SK-N-MC (cell line): ENCODE measurements around the gene GRPEL1.
"Not testable (repeated sequence)": the region's sequence is repeated elsewhere in the genome, so short reads cannot be mapped to it uniquely, and the experiment has no call there.

Experiments
- DNase-seq: peaks from one replicate; pipeline ENCODE4 v3.0.0-alpha.2; 2011; ENCODE audit warnings: low read depth, low spot score
- H3K27ac ChIP-seq: fragments of 200-600 bp; sonication (generic); 2 replicates; pipeline ENCODE4 v1.5.1; 2016; ENCODE audit warnings: mixed run types
- H3K36me3 ChIP-seq: fragments of 200-600 bp; sonication (generic); 2 replicates; pipeline ENCODE4 v1.6.1; 2017; ENCODE audit warnings: antibody characterized with exemption, low read length, mixed read lengths; ENCODE audit not compliant: insufficient read depth
- H3K4me3 ChIP-seq: fragments of 200-600 bp; sonication (generic); 2 replicates; pipeline ENCODE4 v1.5.1; 2016
- H3K9ac ChIP-seq: fragments of 200-600 bp; sonication (generic); 2 replicates; pipeline ENCODE4 v1.8.0; 2017; ENCODE audit warnings: mixed run types, mixed read lengths; ENCODE audit not compliant: insufficient read length
- H3K9me3 ChIP-seq: fragments of 200-600 bp; sonication (generic); 2 replicates; pipeline ENCODE4 v1.6.1; 2017; ENCODE audit warnings: low read depth, mild to moderate bottlenecking, antibody characterized with exemption, low read length, moderate library complexity, mixed read lengths
- EZH2 ChIP-seq: fragments of 200-600 bp; sonication (generic); IDR thresholded peaks from one replicate; pipeline ENCODE4 v1.6.1; 2017; ENCODE audit warnings: antibody characterized with exemption
- FOXP2 ChIP-seq: optimal IDR thresholded peaks from 2 replicates; pipeline ENCODE3; 2011; ENCODE audit warnings: mild to moderate bottlenecking, moderate library complexity; ENCODE audit not compliant: insufficient read depth; ENCODE audit errors: extremely low read length, control extremely low read depth
- POLR2AphosphoS5 ChIP-seq: IDR thresholded peaks from 2 replicates; pipeline ENCODE4 v1.6.1; 2012; ENCODE audit warnings: mild to moderate bottlenecking, low read depth, low read length, borderline replicate concordance

Gene GRPEL1

DNA sequence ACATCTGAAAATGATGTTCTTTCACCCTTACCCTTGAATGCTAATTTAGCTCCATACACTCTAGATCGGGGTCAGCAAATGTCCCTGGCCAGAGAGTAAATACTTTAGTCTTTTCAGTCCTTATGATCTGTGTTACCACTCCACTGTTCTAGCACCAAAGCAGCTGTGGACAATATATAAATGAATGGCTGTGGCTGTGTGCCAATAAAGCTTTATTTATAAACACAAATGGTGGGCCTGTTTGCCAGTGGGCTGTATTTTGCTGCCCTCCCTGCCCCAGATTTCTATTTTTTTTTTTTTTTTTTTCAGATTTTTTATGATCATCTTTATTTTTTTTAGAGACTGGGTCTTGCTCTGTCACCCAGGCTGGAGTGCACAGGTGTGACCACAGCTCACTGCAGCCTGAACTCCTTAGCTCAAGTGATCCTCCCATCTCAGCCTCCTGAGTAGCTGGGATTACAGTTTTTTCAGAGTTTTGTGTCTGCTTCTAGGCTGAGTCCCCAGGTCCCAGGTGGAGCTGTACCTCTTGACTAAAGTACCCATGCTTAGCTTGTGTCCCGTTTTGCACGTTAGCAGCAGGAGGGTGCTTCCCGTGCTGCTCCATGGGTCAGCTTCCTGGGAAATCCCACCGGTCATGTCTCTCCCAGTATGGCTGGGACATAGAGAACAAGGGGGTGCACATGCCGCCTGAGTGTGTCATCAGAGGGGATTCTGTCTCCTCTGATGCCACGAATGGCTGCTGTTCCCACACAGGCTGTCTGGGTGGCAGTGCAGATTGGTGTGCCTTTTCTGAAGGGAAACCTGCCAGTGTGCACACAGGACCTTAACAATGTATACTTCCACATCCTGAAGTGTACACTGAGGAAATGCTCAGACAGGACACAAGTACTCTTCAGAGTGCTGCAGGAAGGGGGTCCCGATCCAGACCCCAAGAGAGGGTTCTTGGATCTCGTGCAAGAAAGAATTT lies 16.0 kb upstream of the GRPEL1 start:
- H3K9me3 ChIP-seq = no peaks in the 10 kb centered on the region
- H3K36me3 ChIP-seq = no peaks in the 10 kb centered on the region
- TF ChIP-seq EZH2 = no peak
- no peak for TF ChIP-seq POLR2AphosphoS5
- no peak for TF ChIP-seq FOXP2
- no peak overlapping the region for H3K27ac ChIP-seq
- H3K9ac ChIP-seq = no peak overlapping the region
- DNase-seq = no peak
- no peak overlapping the region for H3K4me3 ChIP-seq

DNA sequence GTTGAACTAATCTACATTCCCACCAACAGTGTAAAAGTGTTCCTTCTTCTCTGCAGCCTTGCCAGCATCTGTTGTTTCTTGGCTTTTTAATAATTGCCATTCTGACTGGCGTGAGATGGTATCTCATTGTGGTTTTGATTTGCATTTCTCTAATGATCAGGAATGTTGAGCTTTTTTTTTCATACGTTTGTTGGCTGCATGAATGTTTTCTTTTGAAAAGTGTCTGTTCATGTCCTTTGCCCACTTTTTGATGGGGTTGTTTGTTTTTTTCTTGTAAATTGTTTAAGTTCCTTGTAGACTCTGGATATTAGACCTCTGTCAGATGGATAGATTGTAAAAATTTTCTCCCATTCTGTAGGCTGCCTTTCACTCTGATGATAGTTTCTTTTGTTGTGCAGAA lies 12.0 kb upstream of the GRPEL1 start:
- H3K27ac ChIP-seq, DNase-seq, H3K9me3 ChIP-seq, H3K9ac ChIP-seq, H3K4me3 ChIP-seq, H3K36me3 ChIP-seq: not testable (repeated sequence)

DNA sequence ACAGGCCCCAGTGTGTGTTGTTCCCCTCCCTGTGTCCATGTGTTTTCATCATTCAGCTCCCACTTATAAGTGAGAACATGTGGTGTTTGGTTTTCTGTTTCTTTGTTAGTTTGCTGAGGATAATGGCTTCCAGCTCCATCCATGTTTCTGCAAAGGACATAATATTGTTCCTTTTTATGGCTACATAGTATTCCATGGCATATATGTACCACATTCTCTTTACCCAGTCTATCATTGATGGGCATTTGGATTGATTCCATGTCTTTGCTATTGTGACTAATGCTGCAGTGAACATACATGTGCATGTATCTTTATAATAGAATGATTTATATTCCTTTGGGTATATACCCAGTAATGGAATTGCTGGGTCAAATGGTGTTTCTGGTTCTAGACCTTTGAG lies 11.6 kb upstream of the GRPEL1 start:
- not testable (repeated sequence) for H3K9me3 ChIP-seq, H3K9ac ChIP-seq, DNase-seq, H3K36me3 ChIP-seq, H3K27ac ChIP-seq, H3K4me3 ChIP-seq

DNA sequence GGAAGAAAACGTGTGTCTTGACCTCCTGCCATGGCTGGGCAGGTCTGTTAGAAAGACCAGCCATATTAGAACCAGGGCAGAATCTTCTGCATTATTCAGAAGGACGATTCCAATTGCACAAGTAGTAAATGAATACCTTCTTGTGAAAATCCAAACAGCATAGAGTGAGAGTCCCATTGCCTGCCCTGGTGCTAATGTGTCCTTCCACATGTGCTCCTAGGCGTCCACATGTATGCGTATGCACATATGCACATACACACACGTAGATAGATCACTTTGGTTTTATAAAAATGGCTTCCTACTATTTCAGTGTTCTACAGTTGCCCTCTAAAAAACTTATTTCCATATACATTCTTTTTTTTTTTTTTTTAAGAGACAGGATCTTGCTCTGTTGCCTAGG lies 10.2 kb upstream of the GRPEL1 start:
- DNase-seq = no peak
- no peak for TF ChIP-seq FOXP2
- TF ChIP-seq EZH2 = no peak
- TF ChIP-seq POLR2AphosphoS5 = no peak
- no peak overlapping the region for H3K9ac ChIP-seq

DNA sequence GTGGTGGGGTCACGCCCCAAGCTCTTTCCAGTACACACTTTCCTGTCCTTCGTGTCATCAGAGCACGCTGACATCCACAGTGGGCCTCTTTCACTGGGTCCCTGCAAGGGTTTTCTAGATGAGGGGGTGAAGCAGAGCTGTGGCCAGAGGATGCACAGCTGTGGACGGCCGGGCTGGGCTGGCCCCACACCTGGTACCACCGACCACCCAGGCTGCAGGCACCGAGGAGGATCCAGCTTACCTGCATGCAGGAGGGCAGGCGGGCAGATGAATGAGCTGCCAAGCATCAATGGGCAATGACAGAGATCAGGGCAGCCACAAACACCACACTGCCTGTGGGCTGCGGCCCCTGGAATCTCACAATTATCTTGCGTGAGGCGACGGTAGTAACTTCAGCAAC lies 9.5 kb upstream of the GRPEL1 start:
- H3K36me3 ChIP-seq = no peaks in the 10 kb centered on the region
- H3K4me3 ChIP-seq = no peak overlapping the region
- no peaks in the 10 kb centered on the region for H3K9me3 ChIP-seq
- no peak overlapping the region for H3K9ac ChIP-seq
- no peak overlapping the region for H3K27ac ChIP-seq
- TF ChIP-seq EZH2 (no peak), FOXP2 (no peak), POLR2AphosphoS5 (no peak)
- no peak for DNase-seq

More for the DNA sequence above, 10.2 kb upstream of the GRPEL1 start:
- Histone ChIP-seq H3K4me3 (no peak overlapping the region), H3K9me3 (no peaks in the 10 kb centered on the region), H3K36me3 (no peaks in the 10 kb centered on the region), H3K27ac (no peak overlapping the region)

DNA sequence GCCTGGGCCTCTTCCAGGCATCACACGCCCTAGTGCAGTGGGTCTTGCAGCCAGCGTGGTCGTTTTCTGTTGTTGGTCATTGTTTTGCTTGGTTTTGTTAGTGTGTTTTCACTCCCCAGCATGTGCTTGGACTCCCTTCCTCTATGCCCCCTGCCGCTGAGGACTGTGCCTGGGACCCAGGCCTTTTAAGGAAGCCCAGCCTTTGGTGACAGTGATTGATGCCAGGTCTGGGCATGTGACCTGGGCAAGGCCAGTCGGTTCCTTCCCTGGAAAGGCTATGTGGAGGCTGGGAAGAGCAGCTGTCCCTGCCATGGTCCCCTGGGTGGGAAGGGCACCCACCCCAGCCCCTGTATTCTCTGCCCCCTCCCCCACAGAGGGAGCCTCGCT lies 8.8 kb upstream of the GRPEL1 start:
- Histone ChIP-seq H3K27ac (no peak overlapping the region), H3K9me3 (no peaks in the 10 kb centered on the region), H3K4me3 (no peak overlapping the region), H3K36me3 (no peaks in the 10 kb centered on the region), H3K9ac (no peak overlapping the region)
- DNase-seq = no peak
- TF ChIP-seq POLR2AphosphoS5 (no peak), FOXP2 (no peak), EZH2 (no peak)

DNA sequence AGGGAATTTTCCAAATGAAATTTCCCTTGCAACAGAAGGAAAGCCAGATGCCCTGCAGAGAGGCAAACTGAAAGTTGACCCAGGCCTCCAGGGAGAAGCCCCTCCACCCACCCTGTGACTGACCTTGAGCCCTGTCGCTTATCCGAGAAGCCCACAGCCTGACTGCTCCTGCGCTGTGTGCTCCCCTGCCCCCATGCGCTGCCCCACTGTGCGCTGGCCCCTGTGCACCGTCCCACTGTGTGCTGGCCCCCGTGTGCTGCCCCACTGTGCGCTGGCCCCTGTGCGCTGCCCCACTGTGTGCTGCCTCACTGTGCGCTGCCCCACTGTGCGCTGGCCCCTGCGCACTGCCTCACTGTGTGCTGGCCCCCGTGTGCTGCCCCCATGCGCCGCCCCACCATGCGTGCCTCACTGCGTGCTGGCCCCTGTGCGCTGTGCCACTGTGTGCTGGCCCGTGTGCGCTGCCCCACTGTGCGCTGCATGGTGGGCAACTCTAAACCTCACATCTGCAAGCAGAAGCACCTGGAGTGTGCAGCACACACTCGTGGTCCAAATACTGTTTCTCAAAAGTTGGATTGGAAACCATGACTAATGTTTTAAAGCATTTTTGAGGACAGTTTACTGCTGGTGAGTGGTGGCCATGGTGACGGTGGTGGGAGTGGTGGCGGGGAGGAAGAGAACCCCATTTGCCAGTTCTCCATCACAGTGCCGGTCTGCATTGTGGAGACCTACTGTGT lies 8.3 kb upstream of the GRPEL1 start:
- Histone ChIP-seq H3K4me3 (no peak overlapping the region), H3K27ac (no peak overlapping the region), H3K36me3 (no peaks in the 10 kb centered on the region), H3K9me3 (no peaks in the 10 kb centered on the region), H3K9ac (no peak overlapping the region)
- TF ChIP-seq EZH2 = no peak
- TF ChIP-seq POLR2AphosphoS5 = no peak
- no peak for TF ChIP-seq FOXP2
- no peak for DNase-seq

DNA sequence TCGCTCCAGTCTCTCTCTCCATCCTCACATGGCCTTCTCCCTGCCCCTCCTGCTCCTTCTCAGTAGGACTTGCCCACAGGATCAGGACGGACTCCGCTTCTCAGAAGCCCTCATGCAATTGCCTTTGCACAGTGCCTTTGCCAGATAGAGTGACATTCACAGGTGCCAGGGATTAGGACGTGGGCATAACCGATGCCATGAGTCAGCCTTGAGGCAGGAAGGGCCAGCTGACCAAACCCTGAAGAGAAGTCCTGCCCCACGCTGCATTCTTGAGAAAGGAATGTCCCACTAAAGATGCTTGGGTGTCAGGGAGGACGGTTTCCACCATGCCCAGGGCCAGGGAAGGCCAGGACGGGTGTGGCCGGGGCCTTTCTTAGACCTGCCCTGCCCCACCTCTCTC lies 6.6 kb upstream of the GRPEL1 start:
- H3K4me3 ChIP-seq = no peak overlapping the region
- H3K9ac ChIP-seq = no peak overlapping the region
- no peaks in the 10 kb centered on the region for H3K36me3 ChIP-seq
- H3K27ac ChIP-seq = no peak overlapping the region
- DNase-seq = no peak
- H3K9me3 ChIP-seq = no peaks in the 10 kb centered on the region
- TF ChIP-seq FOXP2 (no peak), EZH2 (no peak), POLR2AphosphoS5 (no peak)
